HG02884 (cell line): Measurements from ENCODE around the gene BCL2L11.

ENCODE experiments used
- ATAC-seq: cut with Tn5 transposase; IDR thresholded peaks from one replicate; pipeline ENCODE4 v1.9.1; 2021; ENCODE audit warnings: mild to moderate bottlenecking, moderate library complexity; ENCODE audit not compliant: unreplicated experiment

BCL2L11 gene

GRCh38 chr2:111142101-111142500, 21.4 kb downstream of the BCL2L11 start:
- ATAC-seq: no peak

- ATAC-seq: no peak
These were observed 22.6 kb downstream of the BCL2L11 start for GRCh38 chr2:111143107-111143842.

- ATAC-seq: no peak
These were observed 23.1 kb downstream of the BCL2L11 start for GRCh38 chr2:111143843-111144198.

- ATAC-seq: no peak
These were observed 24.5 kb downstream of the BCL2L11 start for GRCh38 chr2:111145103-111145760.

- no peak for ATAC-seq
These were observed 25.2 kb downstream of the BCL2L11 start for GRCh38 chr2:111145951-111146350.

GRCh38 chr2:111148225-111148873, 27.6 kb downstream of the BCL2L11 start:
- ATAC-seq: no peak

- no peak for ATAC-seq
These were observed 28.2 kb downstream of the BCL2L11 start for GRCh38 chr2:111148925-111149324.

- no peak for ATAC-seq
These were observed 29.3 kb downstream of the BCL2L11 start for GRCh38 chr2:111149882-111150455.

- ATAC-seq: no peak
These were observed 34.0 kb downstream of the BCL2L11 start for GRCh38 chr2:111154758-111155157.

GRCh38 chr2:111155610-111156009, 34.9 kb downstream of the BCL2L11 start:
- ATAC-seq: no peak

- no peak for ATAC-seq
These were observed 35.8 kb downstream of the BCL2L11 start for GRCh38 chr2:111156529-111156928.

- peak; percentile 55 for ATAC-seq
These were observed 36.5 kb downstream of the BCL2L11 start for GRCh38 chr2:111157071-111157661.

GRCh38 chr2:111157798-111158197, 37.1 kb downstream of the BCL2L11 start:
- peak; percentile 42 for ATAC-seq

- ATAC-seq: no peak
These were observed 38.9 kb downstream of the BCL2L11 start for GRCh38 chr2:111159641-111160040.

GRCh38 chr2:111160758-111161157, 40.0 kb downstream of the BCL2L11 start:
- no peak for ATAC-seq

- ATAC-seq: no peak
These were observed 41.3 kb downstream of the BCL2L11 start for GRCh38 chr2:111161971-111162370.

GRCh38 chr2:111162718-111163331, 42.1 kb downstream of the BCL2L11 start:
- ATAC-seq: no peak

GRCh38 chr2:111164078-111164477, 43.4 kb downstream of the BCL2L11 start:
- no peak for ATAC-seq

GRCh38 chr2:111165084-111165483, 44.4 kb downstream of the BCL2L11 start:
- ATAC-seq: no peak

GRCh38 chr2:111166115-111166514, 45.4 kb downstream of the BCL2L11 start:
- ATAC-seq: no peak
